GM12891 (cell line): ENCODE results near the gene EPS8L3.

ENCODE experiments used
- POLR2A ChIP-seq: IDR thresholded peaks from 2 replicates; pipeline ENCODE4 v1.6.1; 2011; ENCODE audit warnings: low read depth, low read length, control low read depth
- POLR2AphosphoS5 ChIP-seq: IDR thresholded peaks from 2 replicates; pipeline ENCODE4 v1.6.1; 2011; ENCODE audit warnings: low read depth, low read length, control low read depth
- TAF1 ChIP-seq: IDR thresholded peaks from 2 replicates; pipeline ENCODE4 v1.6.1; 2011; ENCODE audit warnings: low read depth, low read length, control low read depth

DNA sequence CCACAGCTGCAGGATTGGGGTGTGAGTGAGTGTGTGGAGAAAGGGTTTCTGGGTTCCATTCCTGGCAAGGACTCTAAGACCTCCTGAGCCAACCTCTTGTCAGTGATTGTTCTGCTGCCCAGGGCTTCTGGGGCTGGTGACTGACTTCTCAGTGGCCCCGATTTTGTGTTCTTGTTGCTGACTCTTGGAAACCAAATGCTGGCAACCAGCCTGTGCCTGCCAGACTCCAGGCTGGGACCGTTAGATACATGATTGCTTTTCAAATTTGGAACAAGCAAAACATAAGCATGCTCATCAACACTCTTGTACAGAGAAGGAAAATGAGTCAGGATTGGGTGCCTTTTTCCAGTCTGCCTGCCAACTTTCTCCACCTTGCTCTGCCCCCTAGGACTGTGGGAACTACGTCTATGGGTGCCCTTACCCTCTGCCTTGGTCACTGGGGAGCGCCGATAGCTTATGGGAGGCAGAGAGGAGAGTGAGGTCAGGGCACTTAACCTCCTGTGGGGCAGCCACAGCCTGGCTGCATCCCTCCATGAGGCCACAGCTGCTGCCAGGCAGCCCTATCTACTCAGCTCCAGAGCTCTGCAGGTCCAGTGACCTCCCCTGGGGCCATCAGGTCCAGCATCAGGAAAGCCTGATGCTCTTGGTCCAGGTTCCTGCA, 39.3 kb upstream of the EPS8L3 start:
- no peak for TF ChIP-seq POLR2A
- TF ChIP-seq POLR2AphosphoS5, result no peak
- TF ChIP-seq TAF1, result no peak
